ENCODE measurements around the gene TMOD2.
A peak's percentile ranks its signal among the peaks of the same experiment; 100 is the strongest.

TMOD2 gene

GRCh38 chr15:51828621-51829375, 77.4 kb downstream of the TMOD2 start:
- no peak for DNase-seq

- DNase-seq, result peak; percentile 83 to 90
Measured at GRCh38 chr15:51829376-51830275, 78.2 kb downstream of the TMOD2 start, which contains the start of gene TMOD3. TSS of gene TMOD3 (plus strand) at chr15:51829653. CDS start at chr15:51862885, 33,232 bp downstream.

- DNase-seq, result no peak
Measured at GRCh38 chr15:51830276-51830806, 78.9 kb downstream of the TMOD2 start.

- no peak for DNase-seq
Measured at GRCh38 chr15:51833772-51834171, 82.4 kb downstream of the TMOD2 start.

GRCh38 chr15:51837792-51838251, 86.4 kb downstream of the TMOD2 start:
- no peak for DNase-seq

- no peak for DNase-seq
Measured at GRCh38 chr15:51838270-51838669, 86.9 kb downstream of the TMOD2 start.

GRCh38 chr15:51840692-51841091, 89.3 kb downstream of the TMOD2 start:
- DNase-seq, result no peak

GRCh38 chr15:51841406-51842040, 90.1 kb downstream of the TMOD2 start:
- no peak for DNase-seq

GRCh38 chr15:51842265-51842664, 90.9 kb downstream of the TMOD2 start:
- no peak for DNase-seq

GRCh38 chr15:51842852-51843737, 91.7 kb downstream of the TMOD2 start:
- peak in 1 of 2 donors; percentile 21 for DNase-seq

GRCh38 chr15:51844747-51845426, 93.5 kb downstream of the TMOD2 start:
- no peak for DNase-seq

- DNase-seq, result no peak
Measured at GRCh38 chr15:51846066-51846462, 94.7 kb downstream of the TMOD2 start.

GRCh38 chr15:51846463-51847230, 95.2 kb downstream of the TMOD2 start:
- DNase-seq, result no peak

- DNase-seq, result no peak
Measured at GRCh38 chr15:51848811-51849210, 97.4 kb downstream of the TMOD2 start.

GRCh38 chr15:51849860-51850259, 98.5 kb downstream of the TMOD2 start:
- no peak for DNase-seq

GRCh38 chr15:51853998-51854397, 102.6 kb downstream of the TMOD2 start:
- DNase-seq, result no peak

GRCh38 chr15:51855612-51856011, 104.2 kb downstream of the TMOD2 start:
- DNase-seq, result no peak

GRCh38 chr15:51856714-51857380, 105.5 kb downstream of the TMOD2 start:
- DNase-seq, result no peak

- peak; percentile 61 to 62 for DNase-seq
Measured at GRCh38 chr15:51861557-51862359, 110.4 kb downstream of the TMOD2 start.
